HCT116 (cell line): ENCODE results near the gene CHRNB2. TPM values are rescaled to one million over a fixed set of nuclear protein-coding genes. Genes with fewer than 3 reads are reported as not detected.

Source experiments
- ATAC-seq: fragments of 200-7000 bp; cut with Tn5 transposase; 2 replicates; pipeline ENCODE4 v1.9.1; 2020; ENCODE audit warnings: mild to moderate bottlenecking, moderate library complexity
- BruUV-seq: library from RNA; stranded (reverse); fragments of 400-500 nt; replicated peaks from 2 replicates; lab custom pipeline; 2021; lab: Mats Ljungman, UMichigan
- CTCF ChIA-PET: fragments of 300-600 bp; sonication (Branson Sonifier 250); formaldehyde crosslinking; loops from one replicate; lab custom pipeline; 2021; ENCODE audit warnings: antibody characterized with exemption; lab: Charles Lee
- POLR2A ChIA-PET: fragments of 300-600, 350-600 bp; sonication (Branson Sonifier 250); formaldehyde crosslinking; loops from one replicate; lab custom pipeline; 2021; ENCODE audit warnings: antibody characterized with exemption; lab: Charles Lee
- RAD21 ChIA-PET, 2 experiments: fragments of 300-600 bp; sonication (Branson Sonifier 250); formaldehyde crosslinking; loops; one replicate each; lab custom pipeline; 2023; ENCODE audit warnings: low total read pairs in 2 of 2; ENCODE audit not compliant: uncharacterized antibody in 2 of 2, unreplicated experiment in 2 of 2, low non-redundant PET in 1 of 2; lab: Charles Lee
- DNase-seq: peaks from one replicate; pipeline ENCODE4 v3.0.0-alpha.2; 2010; ENCODE audit warnings: low read depth, low spot score
- H2AFZ ChIP-seq: fragments of 200-600 bp; shearing (Covaris generic), sonication (generic); 2 replicates; pipeline ENCODE4 v1.6.1; 2017; ENCODE audit warnings: low read depth, mixed run types, mixed read lengths, antibody characterized with exemption, low read length; ENCODE audit not compliant: poor library complexity, severe bottlenecking
- H3K27ac ChIP-seq: 2 replicates; pipeline ENCODE4 v1.5.1; 2012; ENCODE audit warnings: low read depth, low read length
- H3K27me3 ChIP-seq: fragments of 200-600 bp; sonication (generic); 2 replicates; pipeline ENCODE4 v1.6.1; 2016; ENCODE audit warnings: mixed run types, low read length, mixed read lengths; ENCODE audit not compliant: insufficient read depth
- H3K36me3 ChIP-seq, 2 experiments: fragments of 200-500 bp in 1 of 2; fragments of 200-600 bp in 1 of 2; sonication (Bioruptor generic) in 1 of 2; sonication (generic) in 1 of 2; 2 replicates each; pipeline versions ENCODE4 v1.5.1 to v1.6.1; 2014 to 2016; ENCODE audit warnings: low read length in 2 of 2, inconsistent platforms in 1 of 2, mixed read lengths in 1 of 2, mixed run types in 1 of 2; ENCODE audit not compliant: insufficient read depth in 2 of 2, control insufficient read depth in 1 of 2
- H3K4me1 ChIP-seq, 2 experiments: fragments of 200-600 bp in 1 of 2; sonication (generic) in 1 of 2; 2 replicates each; pipeline versions ENCODE4 v1.5.1 to v1.6.1; 2012 to 2017; ENCODE audit warnings: low read length in 2 of 2, inconsistent platforms in 1 of 2, mild to moderate bottlenecking in 1 of 2, mixed read lengths in 1 of 2, mixed run types in 1 of 2, moderate library complexity in 1 of 2; ENCODE audit not compliant: insufficient read depth in 2 of 2, control insufficient read depth in 1 of 2
- H3K4me2 ChIP-seq: fragments of 200-600 bp; sonication (generic); 2 replicates; pipeline ENCODE4 v1.6.1; 2017; ENCODE audit warnings: mixed run types, low read length, mixed read lengths
- H3K4me3 ChIP-seq, 2 experiments: fragments of 200-600 bp in 1 of 2; sonication (generic) in 1 of 2; replicated peaks in 1 of 2; 2 replicates each; pipeline ENCODE4 v1.5.1; 2011 to 2016; ENCODE audit warnings: low read length in 2 of 2, control low read depth in 1 of 2, low read depth in 1 of 2, mild to moderate bottlenecking in 1 of 2, mixed read lengths in 1 of 2, mixed run types in 1 of 2
- H3K79me2 ChIP-seq: fragments of 200-600 bp; sonication (generic); 2 replicates; pipeline ENCODE4 v1.6.1; 2017; ENCODE audit warnings: mild to moderate bottlenecking, mixed run types, low read length, moderate library complexity, mixed read lengths; ENCODE audit not compliant: insufficient read depth
- H3K9ac ChIP-seq: fragments of 200-600 bp; sonication (generic); 2 replicates; pipeline ENCODE4 v1.6.1; 2016; ENCODE audit warnings: low read length, mixed read lengths
- H3K9me2 ChIP-seq: fragments of 200-600 bp; sonication (generic), shearing (Covaris generic); 2 replicates; pipeline ENCODE4 v1.6.1; 2017; ENCODE audit warnings: mixed run types, mild to moderate bottlenecking, moderate library complexity; ENCODE audit not compliant: insufficient read depth
- H3K9me3 ChIP-seq, 2 experiments: fragments of 200-500 bp in 1 of 2; fragments of 200-600 bp in 1 of 2; sonication (Bioruptor generic) in 1 of 2; sonication (generic) in 1 of 2; 2 replicates each; pipeline ENCODE4 v1.6.1; 2014 to 2017; ENCODE audit warnings: low read length in 2 of 2, mixed read lengths in 2 of 2, inconsistent platforms in 1 of 2, low read depth in 1 of 2, mild to moderate bottlenecking in 1 of 2, mixed run types in 1 of 2, moderate library complexity in 1 of 2; ENCODE audit not compliant: control insufficient read depth in 1 of 2, insufficient read depth in 1 of 2
- H4K20me1 ChIP-seq: fragments of 200-600 bp; sonication (generic), shearing (Covaris generic); 2 replicates; pipeline ENCODE4 v1.6.1; 2017; ENCODE audit warnings: mixed run types, mild to moderate bottlenecking, moderate library complexity; ENCODE audit not compliant: insufficient read depth
- CBX3 ChIP-seq: IDR thresholded peaks from 2 replicates; pipeline ENCODE4 v1.6.1; 2012; ENCODE audit warnings: low read depth
- CEBPB ChIP-seq: IDR thresholded peaks from 2 replicates; pipeline ENCODE4 v1.6.1; 2012; ENCODE audit warnings: low read depth
- EGR1 ChIP-seq: IDR thresholded peaks from 2 replicates; pipeline ENCODE4 v1.6.1; 2012; ENCODE audit warnings: low read depth
- ELF1 ChIP-seq: IDR thresholded peaks from 2 replicates; pipeline ENCODE4 v1.6.1; 2012; ENCODE audit warnings: low read depth, borderline replicate concordance
- EZH2 ChIP-seq: fragments of 200-600 bp; sonication (generic); IDR thresholded peaks from 2 replicates; pipeline ENCODE4 v1.6.1; 2017; ENCODE audit warnings: antibody characterized with exemption, mixed run types
- EZH2phosphoT487 ChIP-seq: fragments of 200-600 bp; IDR thresholded peaks from 2 replicates; pipeline ENCODE4 v1.6.1; 2018; ENCODE audit warnings: antibody characterized with exemption, borderline replicate concordance
- FOSL1 ChIP-seq: IDR thresholded peaks from 2 replicates; pipeline ENCODE4 v1.6.1; 2012; ENCODE audit warnings: low read depth
- POLR2A ChIP-seq: IDR thresholded peaks from 2 replicates; pipeline ENCODE4 v1.7.0; 2011; ENCODE audit warnings: borderline replicate concordance; ENCODE audit not compliant: insufficient read depth, insufficient read length; ENCODE audit errors: extremely low read depth
- RAD21 ChIP-seq: IDR thresholded peaks from 2 replicates; pipeline ENCODE4 v1.6.1; 2012; ENCODE audit warnings: low read depth, mild to moderate bottlenecking
- SIN3A ChIP-seq: IDR thresholded peaks from 2 replicates; pipeline ENCODE4 v1.6.1; 2012; ENCODE audit warnings: low read depth
- SRF ChIP-seq: IDR thresholded peaks from 2 replicates; pipeline ENCODE4 v1.6.1; 2012; ENCODE audit warnings: low read depth
- TCF7L2 ChIP-seq: IDR thresholded peaks from 2 replicates; pipeline ENCODE4 v1.7.0; 2011; ENCODE audit warnings: borderline replicate concordance, inconsistent platforms; ENCODE audit not compliant: insufficient read depth, insufficient read length; ENCODE audit errors: extremely low read depth
- YY1 ChIP-seq: IDR thresholded peaks from 2 replicates; pipeline ENCODE4 v1.6.1; 2011; ENCODE audit warnings: low read length, low read depth, moderate library complexity, mild to moderate bottlenecking; ENCODE audit not compliant: insufficient replicate concordance; ENCODE audit errors: extremely low read depth
- intact Hi-C: fragments of 100-400 bp; cut with micrococcal nuclease; formaldehyde crosslinking; loops from 2 replicates; pipeline ENCODE4 v1.10.0; 2022
- total RNA-seq: library from RNA; stranded (reverse); gene quantifications from one replicate; pipeline ENCODE4 v1.2.1, GENCODE V29; 2021; ENCODE audit not compliant: unreplicated experiment
- TF ChIP-seq, protein P1 (sequence below), 3 experiments: fragments of 200-600 bp in 1 of 3; sonication (generic) in 1 of 3; IDR thresholded peaks in 2 of 3; conservative IDR thresholded peaks in 1 of 3; 2 replicates each; pipeline ENCODE4 v1.5.1; 2012 to 2017; ENCODE audit warnings: low read depth in 2 of 3, low read length in 2 of 3, antibody characterized with exemption in 1 of 3, borderline replicate concordance in 1 of 3, control low read depth in 1 of 3, mild to moderate bottlenecking in 1 of 3, mixed read lengths in 1 of 3, mixed run types in 1 of 3, moderate library complexity in 1 of 3; ENCODE audit not compliant: insufficient read depth in 1 of 3
- TF ChIP-seq, protein P2 (sequence below): IDR thresholded peaks from 2 replicates; pipeline ENCODE4 v1.6.1; 2012; ENCODE audit warnings: low read depth
- TF ChIP-seq, protein P3 (sequence below): IDR thresholded peaks from 2 replicates; pipeline ENCODE4 v1.6.1; 2011; ENCODE audit warnings: mild to moderate bottlenecking, low read length, moderate library complexity; ENCODE audit not compliant: insufficient replicate concordance; ENCODE audit errors: extremely low read depth
- TF ChIP-seq, protein P4 (sequence below): IDR thresholded peaks from 2 replicates; pipeline ENCODE4 v1.6.1; 2012

CHRNB2 gene
- total RNA-seq, 1 experiment from 2014 or later, result not detected

DNA sequence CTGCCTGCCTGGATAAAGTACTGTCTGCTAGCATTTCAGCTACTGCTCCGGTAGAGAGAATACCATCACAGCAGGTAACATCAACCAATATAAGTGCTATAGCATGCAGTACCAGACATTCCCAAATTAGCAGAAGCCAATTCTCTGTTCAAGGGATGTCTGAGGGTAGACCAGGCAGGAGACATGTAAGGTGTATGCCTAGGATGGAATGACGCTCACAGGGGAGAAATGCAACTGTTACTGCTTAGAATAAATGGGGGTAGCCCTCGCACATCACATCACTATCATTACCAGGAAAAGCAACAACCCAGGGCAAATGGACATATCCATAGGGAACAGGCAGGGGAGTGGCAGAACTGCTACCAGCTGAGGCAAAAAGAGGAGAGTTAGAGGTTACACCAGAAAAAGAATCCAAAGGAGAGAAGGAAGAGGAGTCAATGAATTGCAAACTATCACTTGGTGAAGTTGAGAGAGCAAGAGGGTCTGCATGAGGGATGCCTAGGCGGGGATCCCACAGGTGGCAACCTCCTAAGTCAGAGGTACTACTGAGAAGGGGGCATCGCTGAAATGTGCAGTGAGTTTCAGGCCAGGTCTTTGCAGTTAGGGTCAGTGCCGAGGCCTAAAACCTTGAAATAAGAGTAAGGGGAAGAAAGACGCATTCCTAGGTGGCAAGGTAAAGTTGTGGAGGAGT, 10.2 kb upstream of the CHRNB2 start:
- peak overlapping the region; percentile 88 for H3K4me2 ChIP-seq
- no peak for ATAC-seq
- no peak for DNase-seq
- peaks cover 11 to 34% of the 10 kb centered on the region in 2 experiments for H3K4me1 ChIP-seq
- H2AFZ ChIP-seq, result no peak overlapping the region
- ChIA-PET CTCF (interaction anchor here (1.0 to 1.3 kb wide), 2 partner anchors 11 to 78 kb away, joined by 3 to 4 read pairs; no protein-coding TSS in a partner anchor), POLR2A (no interaction called here), RAD21 (interaction anchor here in 1 of 2 experiments (0.6 kb wide), 1 partner anchor 11 kb away, joined by 3 read pairs; no protein-coding TSS in a partner anchor)
- H3K9me2 ChIP-seq, result no peaks in the 10 kb centered on the region
- BruUV-seq, result no TSS peak
- H3K9me3 ChIP-seq, result no peaks in the 10 kb centered on the region
- intact Hi-C loops, result loop anchor here (5.0 kb wide), 3 partner anchors 150 to 525 kb away; partner anchors contain the start of genes EFNA4 and IL6R
- no peaks in the 10 kb centered on the region for H3K27me3 ChIP-seq
- H4K20me1 ChIP-seq, result no peaks in the 10 kb centered on the region
- no peak for TF ChIP-seq EZH2phosphoT487
- TF ChIP-seq, protein P1, sequence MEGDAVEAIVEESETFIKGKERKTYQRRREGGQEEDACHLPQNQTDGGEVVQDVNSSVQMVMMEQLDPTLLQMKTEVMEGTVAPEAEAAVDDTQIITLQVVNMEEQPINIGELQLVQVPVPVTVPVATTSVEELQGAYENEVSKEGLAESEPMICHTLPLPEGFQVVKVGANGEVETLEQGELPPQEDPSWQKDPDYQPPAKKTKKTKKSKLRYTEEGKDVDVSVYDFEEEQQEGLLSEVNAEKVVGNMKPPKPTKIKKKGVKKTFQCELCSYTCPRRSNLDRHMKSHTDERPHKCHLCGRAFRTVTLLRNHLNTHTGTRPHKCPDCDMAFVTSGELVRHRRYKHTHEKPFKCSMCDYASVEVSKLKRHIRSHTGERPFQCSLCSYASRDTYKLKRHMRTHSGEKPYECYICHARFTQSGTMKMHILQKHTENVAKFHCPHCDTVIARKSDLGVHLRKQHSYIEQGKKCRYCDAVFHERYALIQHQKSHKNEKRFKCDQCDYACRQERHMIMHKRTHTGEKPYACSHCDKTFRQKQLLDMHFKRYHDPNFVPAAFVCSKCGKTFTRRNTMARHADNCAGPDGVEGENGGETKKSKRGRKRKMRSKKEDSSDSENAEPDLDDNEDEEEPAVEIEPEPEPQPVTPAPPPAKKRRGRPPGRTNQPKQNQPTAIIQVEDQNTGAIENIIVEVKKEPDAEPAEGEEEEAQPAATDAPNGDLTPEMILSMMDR (IDR thresholded peaks at IDR 0.05 in 2 of 3, conservative IDR thresholded peaks at IDR 0.05 in 1 of 3; ENCODE audit: borderline replicate concordance in 1 of 3, insufficient read depth in 1 of 3, low read depth in 2 of 3, low read length in 2 of 3), result no peak
- TF ChIP-seq CBX3, result no peak
- no peak for TF ChIP-seq ELF1
- TF ChIP-seq POLR2A, result no peak
- no peak for TF ChIP-seq EGR1
- TF ChIP-seq RAD21, result no peak
- TF ChIP-seq, protein P2, sequence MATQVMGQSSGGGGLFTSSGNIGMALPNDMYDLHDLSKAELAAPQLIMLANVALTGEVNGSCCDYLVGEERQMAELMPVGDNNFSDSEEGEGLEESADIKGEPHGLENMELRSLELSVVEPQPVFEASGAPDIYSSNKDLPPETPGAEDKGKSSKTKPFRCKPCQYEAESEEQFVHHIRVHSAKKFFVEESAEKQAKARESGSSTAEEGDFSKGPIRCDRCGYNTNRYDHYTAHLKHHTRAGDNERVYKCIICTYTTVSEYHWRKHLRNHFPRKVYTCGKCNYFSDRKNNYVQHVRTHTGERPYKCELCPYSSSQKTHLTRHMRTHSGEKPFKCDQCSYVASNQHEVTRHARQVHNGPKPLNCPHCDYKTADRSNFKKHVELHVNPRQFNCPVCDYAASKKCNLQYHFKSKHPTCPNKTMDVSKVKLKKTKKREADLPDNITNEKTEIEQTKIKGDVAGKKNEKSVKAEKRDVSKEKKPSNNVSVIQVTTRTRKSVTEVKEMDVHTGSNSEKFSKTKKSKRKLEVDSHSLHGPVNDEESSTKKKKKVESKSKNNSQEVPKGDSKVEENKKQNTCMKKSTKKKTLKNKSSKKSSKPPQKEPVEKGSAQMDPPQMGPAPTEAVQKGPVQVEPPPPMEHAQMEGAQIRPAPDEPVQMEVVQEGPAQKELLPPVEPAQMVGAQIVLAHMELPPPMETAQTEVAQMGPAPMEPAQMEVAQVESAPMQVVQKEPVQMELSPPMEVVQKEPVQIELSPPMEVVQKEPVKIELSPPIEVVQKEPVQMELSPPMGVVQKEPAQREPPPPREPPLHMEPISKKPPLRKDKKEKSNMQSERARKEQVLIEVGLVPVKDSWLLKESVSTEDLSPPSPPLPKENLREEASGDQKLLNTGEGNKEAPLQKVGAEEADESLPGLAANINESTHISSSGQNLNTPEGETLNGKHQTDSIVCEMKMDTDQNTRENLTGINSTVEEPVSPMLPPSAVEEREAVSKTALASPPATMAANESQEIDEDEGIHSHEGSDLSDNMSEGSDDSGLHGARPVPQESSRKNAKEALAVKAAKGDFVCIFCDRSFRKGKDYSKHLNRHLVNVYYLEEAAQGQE, result no peak
- no peak for TF ChIP-seq TCF7L2
- TF ChIP-seq CEBPB, result no peak
- no peak for TF ChIP-seq SIN3A
- TF ChIP-seq SRF, result no peak
- no peak for TF ChIP-seq EZH2
- TF ChIP-seq, protein P3, sequence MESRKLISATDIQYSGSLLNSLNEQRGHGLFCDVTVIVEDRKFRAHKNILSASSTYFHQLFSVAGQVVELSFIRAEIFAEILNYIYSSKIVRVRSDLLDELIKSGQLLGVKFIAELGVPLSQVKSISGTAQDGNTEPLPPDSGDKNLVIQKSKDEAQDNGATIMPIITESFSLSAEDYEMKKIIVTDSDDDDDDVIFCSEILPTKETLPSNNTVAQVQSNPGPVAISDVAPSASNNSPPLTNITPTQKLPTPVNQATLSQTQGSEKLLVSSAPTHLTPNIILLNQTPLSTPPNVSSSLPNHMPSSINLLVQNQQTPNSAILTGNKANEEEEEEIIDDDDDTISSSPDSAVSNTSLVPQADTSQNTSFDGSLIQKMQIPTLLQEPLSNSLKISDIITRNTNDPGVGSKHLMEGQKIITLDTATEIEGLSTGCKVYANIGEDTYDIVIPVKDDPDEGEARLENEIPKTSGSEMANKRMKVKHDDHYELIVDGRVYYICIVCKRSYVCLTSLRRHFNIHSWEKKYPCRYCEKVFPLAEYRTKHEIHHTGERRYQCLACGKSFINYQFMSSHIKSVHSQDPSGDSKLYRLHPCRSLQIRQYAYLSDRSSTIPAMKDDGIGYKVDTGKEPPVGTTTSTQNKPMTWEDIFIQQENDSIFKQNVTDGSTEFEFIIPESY, result no peak
- TF ChIP-seq FOSL1, result no peak
- TF ChIP-seq YY1, result no peak
- TF ChIP-seq, protein P4, sequence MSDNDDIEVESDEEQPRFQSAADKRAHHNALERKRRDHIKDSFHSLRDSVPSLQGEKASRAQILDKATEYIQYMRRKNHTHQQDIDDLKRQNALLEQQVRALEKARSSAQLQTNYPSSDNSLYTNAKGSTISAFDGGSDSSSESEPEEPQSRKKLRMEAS, result no peak
- TF ChIP-seq, all 23 proteins: peak for 0
- Histone ChIP-seq H3K9ac (peak overlapping the region; percentile 86), H3K79me2 (peaks cover 30% of the 10 kb centered on the region), H3K27ac (peak overlapping the region; percentile 91), H3K36me3 (peaks cover 33 to 34% of the 10 kb centered on the region in 2 experiments), H3K4me3 (peak overlapping the region; percentile 81 to 85)
